ENCODE data around the gene NCSTN.

DNA sequence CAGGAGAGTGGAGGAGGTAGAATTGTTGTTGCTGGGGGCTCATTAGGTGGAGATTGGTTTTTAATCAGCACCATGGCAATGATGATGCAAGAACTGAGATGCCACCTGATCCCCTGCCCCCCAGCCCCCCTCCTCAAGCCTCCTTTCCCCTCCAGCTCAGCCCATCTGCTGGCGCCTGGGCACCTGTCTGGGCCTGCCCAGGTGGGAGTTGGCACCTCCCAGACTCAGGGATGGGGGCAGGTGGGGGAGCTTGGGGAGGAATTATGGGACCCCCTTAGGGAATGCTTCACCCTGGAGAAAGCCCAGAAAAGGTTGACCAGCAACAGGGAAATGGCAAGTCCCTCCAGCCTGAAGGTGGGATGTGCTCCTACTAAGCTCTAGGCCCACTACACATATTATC, 22.1 kb downstream of the NCSTN start:
- TF ChIP-seq CTCF (IDR thresholded peaks at IDR 0.05) (no peak), POLR2A (IDR thresholded peaks at IDR 0.05) (no peak)
